Neuronal stem cell (in vitro differentiated cells): ENCODE data around the gene PLOD2.

ENCODE experiments used
- DNase-seq: peaks from one replicate; pipeline ENCODE4 v3.0.0-alpha.2; 2013; ENCODE audit warnings: low spot score
- H2AFZ ChIP-seq: one replicate; pipeline ENCODE4 v1.6.1; 2013; ENCODE audit warnings: mild to moderate bottlenecking, low read length, inconsistent platforms
- H2AK5ac ChIP-seq: 2 replicates; pipeline ENCODE4 v1.6.1; 2013; ENCODE audit warnings: low read depth, mild to moderate bottlenecking, inconsistent platforms, low read length, moderate library complexity, mixed read lengths
- H2BK120ac ChIP-seq: 2 replicates; pipeline ENCODE4 v1.6.1; 2013; ENCODE audit warnings: low read depth, mild to moderate bottlenecking, inconsistent platforms, low read length, moderate library complexity, mixed read lengths
- H2BK12ac ChIP-seq: one replicate; pipeline ENCODE4 v1.6.1; 2013; ENCODE audit warnings: low read length, inconsistent platforms
- H2BK15ac ChIP-seq: 2 replicates; pipeline ENCODE4 v1.6.1; 2013; ENCODE audit warnings: mild to moderate bottlenecking, low read length, inconsistent platforms, mixed read lengths
- H2BK5ac ChIP-seq: one replicate; pipeline ENCODE4 v1.6.1; 2013; ENCODE audit warnings: inconsistent platforms, mild to moderate bottlenecking, low read length, moderate library complexity
- H3K14ac ChIP-seq: one replicate; pipeline ENCODE4 v1.6.1; 2013; ENCODE audit warnings: low read length, inconsistent platforms
- H3K18ac ChIP-seq: 2 replicates; pipeline ENCODE4 v1.6.1; 2013; ENCODE audit warnings: low read length, inconsistent platforms
- H3K23ac ChIP-seq: 2 replicates; pipeline ENCODE4 v1.6.1; 2013; ENCODE audit warnings: low read depth, mild to moderate bottlenecking, mixed read lengths, low read length, inconsistent platforms; ENCODE audit not compliant: poor library complexity
- H3K27ac ChIP-seq: replicated peaks from 3 replicates; pipeline ENCODE4 v1.5.1; 2013; ENCODE audit warnings: low read length, inconsistent platforms
- H3K27me3 ChIP-seq, 3 experiments: 2 replicates each; pipeline ENCODE4 v1.6.1; 2013; ENCODE audit warnings: low read length in 3 of 3, mild to moderate bottlenecking in 2 of 3, inconsistent platforms in 1 of 3, low read depth in 1 of 3, mixed read lengths in 1 of 3, moderate library complexity in 1 of 3; ENCODE audit not compliant: control insufficient read depth in 3 of 3, insufficient read depth in 3 of 3
- H3K36me3 ChIP-seq, 2 donors: replicated peaks in 1 of 2; 2 replicates each; pipeline ENCODE4 v1.6.1; 2013; ENCODE audit warnings: low read length in 2 of 2; ENCODE audit not compliant: control insufficient read depth in 2 of 2, insufficient read depth in 2 of 2
- H3K4ac ChIP-seq: 2 replicates; pipeline ENCODE4 v1.6.1; 2013; ENCODE audit warnings: inconsistent platforms, mild to moderate bottlenecking, low read length, moderate library complexity
- H3K4me1 ChIP-seq, 2 donors: 1 replicate in 1 of 2; 2 replicates in 1 of 2; pipeline ENCODE4 v1.6.1; 2013; ENCODE audit warnings: low read length in 2 of 2, low read depth in 1 of 2; ENCODE audit not compliant: control insufficient read depth in 2 of 2, insufficient read depth in 1 of 2
- H3K4me2 ChIP-seq: one replicate; pipeline ENCODE4 v1.6.1; 2013; ENCODE audit warnings: mild to moderate bottlenecking, low read length, inconsistent platforms; ENCODE audit not compliant: insufficient read depth, poor library complexity, severe bottlenecking
- H3K4me3 ChIP-seq, 2 donors: 2 replicates each; pipeline ENCODE4 v1.5.1; 2013; ENCODE audit warnings: low read length in 2 of 2, mild to moderate bottlenecking in 2 of 2, inconsistent platforms in 1 of 2, moderate library complexity in 1 of 2
- H3K79me1 ChIP-seq: one replicate; pipeline ENCODE4 v1.6.1; 2013; ENCODE audit warnings: low read depth, mild to moderate bottlenecking, inconsistent platforms, low read length, moderate library complexity
- H3K9ac ChIP-seq: one replicate; pipeline ENCODE4 v1.6.1; 2013; ENCODE audit warnings: mild to moderate bottlenecking, low read depth, low read length, inconsistent platforms; ENCODE audit not compliant: poor library complexity
- H3K9me3 ChIP-seq, 2 donors: replicated peaks in 1 of 2; 2 replicates each; pipeline versions ENCODE3 to v1.6.1; 2013; ENCODE audit warnings: low read length in 2 of 2, mild to moderate bottlenecking in 2 of 2, inconsistent platforms in 1 of 2, low read depth in 1 of 2, mixed read lengths in 1 of 2, moderate library complexity in 1 of 2; ENCODE audit not compliant: control insufficient read depth in 2 of 2, insufficient read depth in 1 of 2
- H4K8ac ChIP-seq: one replicate; pipeline ENCODE4 v1.6.1; 2013; ENCODE audit warnings: low read depth, mild to moderate bottlenecking, inconsistent platforms, low read length, moderate library complexity
- H4K91ac ChIP-seq: one replicate; pipeline ENCODE4 v1.6.1; 2013; ENCODE audit warnings: low read length, low read depth, mild to moderate bottlenecking, inconsistent platforms; ENCODE audit not compliant: poor library complexity
- WGBS, 2 donors: extraction: QIAGEN DNeasy Blood & Tissue Kit; methylation state at CpG; one replicate each; pipeline ENCODE4 v1.1.7; 2013; ENCODE audit warnings: missing lambda C conversion rate in 2 of 2, mixed read lengths in 1 of 2; ENCODE audit not compliant: insufficient read length in 2 of 2, insufficient replicate concordance in 1 of 2; ENCODE audit errors: extremely low coverage in 2 of 2; 5-methylcytosine and 5-hydroxymethylcytosine counted together

The PLOD2 gene

DNA sequence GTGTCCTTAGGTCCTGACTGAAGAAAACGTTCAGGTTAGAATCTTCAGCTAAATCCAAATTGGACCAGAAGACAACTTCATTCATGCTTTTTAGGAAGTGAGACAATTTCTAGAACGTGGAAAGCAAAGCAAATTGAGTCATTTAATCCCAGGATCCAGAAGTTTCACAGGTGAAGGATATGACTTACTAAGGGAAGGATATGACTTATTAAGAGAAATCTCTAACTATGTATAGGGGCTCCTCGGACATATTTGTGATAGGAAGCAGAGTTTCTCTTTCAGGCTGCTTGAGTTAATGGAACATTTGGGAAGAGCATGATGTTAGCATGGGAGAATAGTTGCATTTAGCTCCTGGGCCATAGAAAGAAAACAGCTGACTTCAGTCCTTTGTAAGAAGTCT lies 16.1 kb upstream of the PLOD2 start:
- Histone ChIP-seq H3K9ac (no peak overlapping the region), H3K9me3 (no peaks in the 10 kb centered on the region), H3K27ac (no peak overlapping the region), H3K27me3 (no peaks in the 10 kb centered on the region), H3K4me1 (peaks cover 0 to 1% of the 10 kb centered on the region in 2 donors), H4K91ac (no peak overlapping the region), H2BK15ac (no peak overlapping the region), H3K79me1 (no peaks in the 10 kb centered on the region), H2BK5ac (no peak overlapping the region), H4K8ac (no peak overlapping the region), H3K18ac (no peak overlapping the region), H2AFZ (no peak overlapping the region), H3K4me3 (no peak overlapping the region), H2BK120ac (no peak overlapping the region), H3K14ac (no peak overlapping the region), H3K23ac (no peak overlapping the region), H3K4ac (no peak overlapping the region), H3K4me2 (no peak overlapping the region), H2BK12ac (no peak overlapping the region), H3K36me3 (no peaks in the 10 kb centered on the region), H2AK5ac (no peak overlapping the region)
- DNase-seq: no peak
- no CpG with 5 or more reads among the region's 3 CpGs for WGBS, 2 donors

- Histone ChIP-seq H3K23ac (no peak overlapping the region), H2AK5ac (no peak overlapping the region), H2BK15ac (no peak overlapping the region), H3K4me3 (no peak overlapping the region), H3K9me3 (peaks cover 0 to 5% of the 10 kb centered on the region in 2 donors), H2BK12ac (no peak overlapping the region), H2BK120ac (no peak overlapping the region), H3K4me2 (no peak overlapping the region), H3K36me3 (no peaks in the 10 kb centered on the region), H3K27me3 (no peaks in the 10 kb centered on the region), H3K27ac (no peak overlapping the region), H3K18ac (no peak overlapping the region), H3K9ac (no peak overlapping the region), H3K4ac (no peak overlapping the region), H2AFZ (no peak overlapping the region), H4K8ac (no peak overlapping the region), H3K4me1 (peaks cover 0 to 1% of the 10 kb centered on the region in 2 donors), H4K91ac (no peak overlapping the region), H3K14ac (no peak overlapping the region), H3K79me1 (no peaks in the 10 kb centered on the region), H2BK5ac (no peak overlapping the region)
- no peak for DNase-seq
- no CpG with 5 or more reads among the region's 1 CpG for WGBS, 2 donors
These were observed 11.6 kb upstream of the PLOD2 start for GRCh38 chr3:146172586-146172985.

DNA sequence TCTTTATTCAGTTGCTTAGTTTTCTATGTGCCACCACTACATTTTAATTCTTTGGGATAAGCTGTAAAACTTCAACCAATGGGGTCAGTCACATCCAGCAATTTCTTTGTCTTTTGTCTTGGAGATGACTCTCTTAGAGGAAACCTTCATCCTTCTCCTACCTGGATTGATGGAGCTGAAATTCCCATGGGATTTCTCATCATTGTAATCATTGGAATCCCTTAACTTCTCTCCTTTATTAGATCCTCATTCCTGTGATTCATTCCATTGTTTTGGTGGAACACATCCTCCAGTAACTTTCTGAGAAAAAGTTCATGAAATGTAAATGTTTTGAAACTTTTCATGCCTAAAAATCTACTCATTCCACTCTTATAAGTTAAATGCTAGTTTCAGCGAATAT lies 9.6 kb upstream of the PLOD2 start:
- Histone ChIP-seq H3K79me1 (no peaks in the 10 kb centered on the region), H3K18ac (no peak overlapping the region), H3K27ac (no peak overlapping the region), H4K8ac (no peak overlapping the region), H3K4me3 (no peak overlapping the region), H4K91ac (no peak overlapping the region), H2AK5ac (no peak overlapping the region), H3K14ac (no peak overlapping the region), H2BK5ac (no peak overlapping the region), H3K9me3 (peaks cover 0 to 5% of the 10 kb centered on the region in 2 donors), H3K4me2 (no peak overlapping the region), H2BK120ac (no peak overlapping the region), H3K9ac (no peak overlapping the region), H3K4me1 (no peaks in the 10 kb centered on the region), H2BK15ac (no peak overlapping the region), H3K27me3 (peaks cover 0 to 3% (median 0%) of the 10 kb centered on the region in 3 experiments), H3K23ac (no peak overlapping the region), H2BK12ac (no peak overlapping the region), H3K4ac (no peak overlapping the region), H2AFZ (no peak overlapping the region), H3K36me3 (no peaks in the 10 kb centered on the region)
- no CpG with 5 or more reads among the region's 1 CpG for WGBS, 2 donors
- no peak for DNase-seq

GRCh38 chr3:146169891-146170290 lies 8.9 kb upstream of the PLOD2 start:
- DNase-seq: no peak
- Histone ChIP-seq H3K14ac (no peak overlapping the region), H3K27ac (no peak overlapping the region), H3K27me3 (peaks cover 0 to 3% (median 0%) of the 10 kb centered on the region in 3 experiments), H3K18ac (no peak overlapping the region), H3K23ac (no peak overlapping the region), H3K4me3 (no peak overlapping the region), H3K36me3 (no peaks in the 10 kb centered on the region), H3K4me1 (no peaks in the 10 kb centered on the region), H2BK120ac (no peak overlapping the region), H2BK15ac (no peak overlapping the region), H3K9ac (no peak overlapping the region), H3K4me2 (no peak overlapping the region), H2BK12ac (no peak overlapping the region), H3K4ac (no peak overlapping the region), H3K79me1 (no peaks in the 10 kb centered on the region), H2BK5ac (no peak overlapping the region), H4K8ac (no peak overlapping the region), H2AFZ (no peak overlapping the region), H3K9me3 (peaks cover 0 to 5% of the 10 kb centered on the region in 2 donors), H2AK5ac (no peak overlapping the region), H4K91ac (no peak overlapping the region)
- WGBS, 2 donors: no CpG with 5 or more reads among the region's 1 CpG
